ENCODE data around the gene TTPAL.

Gene TTPAL

GRCh38 chr20:44497761-44498160 lies 22.1 kb downstream of the TTPAL start:
- no peak for DNase-seq (ENCODE audit: low spot score)

GRCh38 chr20:44500221-44500620 lies 24.5 kb downstream of the TTPAL start:
- no peak for DNase-seq (ENCODE audit: low spot score)

DNA sequence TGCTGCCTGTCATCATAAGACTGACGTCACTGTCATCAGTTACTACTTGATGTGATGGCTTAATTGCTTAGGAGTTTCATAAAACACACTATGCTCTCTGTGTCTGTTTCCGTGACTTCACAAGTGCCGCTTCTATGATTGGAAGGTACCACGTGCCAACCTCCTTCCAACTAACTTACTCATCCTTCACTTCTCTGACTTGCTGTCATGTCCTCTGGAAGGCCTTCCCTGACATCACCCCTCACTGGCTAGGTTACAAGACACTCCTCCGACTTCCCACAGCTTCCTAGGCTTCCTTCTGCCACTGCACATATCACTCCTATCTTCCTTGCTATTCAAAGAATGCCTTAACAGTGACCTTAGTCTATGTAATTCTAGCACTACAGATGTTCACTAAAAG lies 25.8 kb downstream of the TTPAL start:
- DNase-seq (ENCODE audit: low spot score) = peak; percentile 74

DNA sequence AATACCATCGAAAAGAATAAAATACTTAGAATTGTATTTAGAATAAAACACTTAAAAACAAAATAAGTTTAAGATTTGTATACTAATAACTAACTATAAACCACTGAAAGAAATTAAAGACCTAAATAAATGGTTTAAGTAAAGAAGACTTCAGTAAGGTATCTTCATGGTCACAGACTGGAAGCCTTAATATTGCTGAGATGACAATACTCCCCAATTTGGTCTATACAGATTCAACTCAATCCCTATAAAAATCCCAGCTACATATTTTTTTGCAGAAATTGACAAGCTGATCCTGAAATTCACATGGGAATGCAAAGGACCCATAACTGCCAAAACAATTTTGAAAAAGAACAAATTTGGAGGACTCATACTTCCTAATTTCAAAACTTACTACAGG lies 27.3 kb downstream of the TTPAL start:
- no peak for DNase-seq (ENCODE audit: low spot score)

DNA sequence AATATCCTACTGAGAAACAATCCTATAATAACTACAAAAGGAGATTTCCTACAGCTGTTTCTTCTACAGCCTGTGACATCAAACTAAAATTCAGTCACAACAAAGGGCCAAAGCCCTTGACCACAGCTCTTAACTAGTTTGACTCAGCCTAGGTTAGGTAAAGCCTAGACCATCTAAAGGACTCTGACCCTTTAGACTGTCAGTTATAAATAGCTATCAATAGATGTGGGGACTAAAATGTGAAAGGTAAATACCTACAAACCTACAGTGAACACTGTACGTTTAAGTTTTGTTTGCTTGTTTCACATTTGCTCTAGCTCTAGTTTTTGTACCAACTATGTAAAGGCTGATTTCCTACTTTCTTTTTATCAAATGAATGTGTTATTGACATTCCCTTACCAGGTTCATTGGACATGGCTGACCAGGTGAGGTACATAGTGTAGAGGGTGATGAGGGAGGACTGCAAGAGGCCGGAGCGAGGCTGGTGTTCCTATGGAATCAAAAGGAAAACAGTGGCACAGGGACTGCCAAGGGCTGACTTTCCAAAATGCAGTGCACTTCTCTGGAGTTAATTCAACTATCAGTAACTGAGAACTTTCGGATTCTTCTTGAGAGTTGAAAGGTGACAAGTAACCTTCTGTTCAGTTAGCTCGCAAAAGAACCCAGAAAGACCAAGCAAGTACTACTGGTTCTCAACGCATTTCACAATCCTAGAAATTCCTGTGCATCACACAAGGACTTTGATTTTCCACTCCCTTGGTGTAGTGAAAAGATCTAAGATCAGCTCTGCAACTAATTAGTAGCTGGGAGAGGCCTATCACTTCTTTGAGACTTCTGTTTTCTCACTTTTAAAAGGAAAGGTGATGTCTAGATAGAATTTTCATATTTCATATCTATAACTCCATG lies 29.0 kb downstream of the TTPAL start:
- no peak for DNase-seq (ENCODE audit: low spot score)

DNA sequence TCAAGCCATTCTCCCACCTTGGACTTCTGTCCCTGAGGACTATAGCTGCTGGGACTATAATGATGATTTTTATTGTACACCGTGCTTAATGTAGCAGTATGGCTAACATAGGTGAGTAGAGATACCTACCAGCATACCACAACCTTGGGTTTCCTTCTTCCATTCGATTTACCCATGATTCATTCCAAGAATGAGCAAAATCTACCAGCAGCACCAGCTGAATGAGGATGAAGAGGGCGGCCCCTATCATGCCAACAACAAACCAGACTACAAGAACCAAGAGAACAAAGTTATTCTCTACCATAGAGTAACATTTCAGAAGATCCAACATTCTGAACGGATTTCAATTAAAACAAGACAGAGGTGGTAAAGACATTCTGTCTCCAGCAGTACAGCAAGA lies 34.1 kb downstream of the TTPAL start:
- DNase-seq (ENCODE audit: low spot score) = no peak

DNA sequence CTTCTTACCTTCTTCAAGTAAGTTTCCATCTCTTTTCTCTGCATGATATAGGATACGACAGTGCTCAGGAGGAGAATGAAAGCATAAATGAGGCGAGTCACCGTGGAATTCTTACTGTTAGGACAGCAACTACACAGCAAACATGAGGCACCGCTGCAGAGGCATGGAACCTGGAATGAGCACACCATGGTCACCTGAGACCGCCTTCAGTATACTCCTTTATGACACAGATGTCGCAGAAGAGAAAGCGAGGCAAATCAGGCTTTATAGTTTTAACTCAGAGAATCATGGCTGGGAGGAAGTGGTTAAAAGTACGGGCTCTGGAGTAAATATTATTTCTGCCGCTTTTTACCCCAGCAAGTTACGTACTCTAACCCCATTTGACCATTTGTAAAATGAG lies 38.2 kb downstream of the TTPAL start:
- no peak for DNase-seq (ENCODE audit: low spot score)

DNA sequence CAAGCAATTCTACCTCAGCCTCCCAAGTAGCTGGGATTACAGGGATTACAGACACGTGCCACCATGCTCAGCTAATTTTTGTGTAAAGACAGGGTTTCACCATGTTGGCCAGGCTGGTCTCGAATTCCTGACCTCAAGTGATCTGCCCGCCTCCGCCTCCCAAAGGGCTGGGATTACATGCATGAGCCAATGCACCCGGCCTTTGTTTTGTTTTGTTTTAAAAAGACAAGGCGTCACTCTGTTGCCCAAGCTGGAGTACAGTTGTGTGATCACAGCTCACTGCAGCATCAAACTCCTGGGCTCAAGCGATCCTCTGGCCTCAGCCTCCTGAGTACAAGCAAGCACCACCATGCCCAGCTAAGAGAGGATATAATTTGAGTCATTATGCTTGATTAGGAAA lies 40.8 kb downstream of the TTPAL start:
- DNase-seq (ENCODE audit: low spot score) = no peak

DNA sequence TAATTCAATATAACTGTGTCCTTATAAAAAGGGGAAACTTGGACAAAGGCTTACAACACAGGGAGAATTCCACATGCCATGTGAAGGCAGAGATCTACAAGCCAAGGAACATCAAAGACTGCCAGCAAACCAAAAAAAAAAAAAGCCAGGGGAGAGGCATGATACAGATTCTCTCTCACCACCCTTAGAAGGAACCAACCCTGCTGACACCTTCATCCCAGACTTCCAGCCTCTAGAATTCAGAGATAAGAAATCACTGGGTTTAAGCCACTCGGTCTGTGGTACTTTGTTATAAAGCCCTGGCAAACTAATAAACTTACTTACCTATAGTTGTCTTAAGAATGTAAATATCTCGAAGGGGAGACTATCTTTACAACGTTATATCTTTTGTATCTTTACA lies 41.8 kb downstream of the TTPAL start:
- DNase-seq (ENCODE audit: low spot score) = no peak

DNA sequence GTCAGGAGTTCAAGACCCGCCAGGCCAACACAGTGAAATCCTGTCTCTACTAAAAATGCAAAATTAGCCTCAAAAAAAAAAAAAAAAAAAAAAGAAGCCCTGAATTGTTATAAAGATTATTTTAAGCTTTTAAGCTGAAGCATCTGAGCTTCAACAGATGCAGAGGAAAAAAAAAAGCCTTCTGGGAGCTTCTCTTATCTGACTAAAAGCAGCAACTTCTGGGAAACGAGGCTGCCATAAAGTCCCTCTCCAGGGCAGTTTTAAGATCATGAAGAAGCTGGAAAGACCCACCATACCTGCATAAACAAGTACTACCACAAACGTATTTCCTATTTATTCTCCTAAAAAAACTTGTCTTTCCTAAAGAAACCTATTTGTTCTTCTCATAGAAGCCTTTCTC lies 42.6 kb downstream of the TTPAL start:
- no peak for DNase-seq (ENCODE audit: low spot score)

- no peak for DNase-seq (ENCODE audit: low spot score)
Observed at GRCh38 chr20:44520881-44521280, 45.2 kb downstream of the TTPAL start.

DNA sequence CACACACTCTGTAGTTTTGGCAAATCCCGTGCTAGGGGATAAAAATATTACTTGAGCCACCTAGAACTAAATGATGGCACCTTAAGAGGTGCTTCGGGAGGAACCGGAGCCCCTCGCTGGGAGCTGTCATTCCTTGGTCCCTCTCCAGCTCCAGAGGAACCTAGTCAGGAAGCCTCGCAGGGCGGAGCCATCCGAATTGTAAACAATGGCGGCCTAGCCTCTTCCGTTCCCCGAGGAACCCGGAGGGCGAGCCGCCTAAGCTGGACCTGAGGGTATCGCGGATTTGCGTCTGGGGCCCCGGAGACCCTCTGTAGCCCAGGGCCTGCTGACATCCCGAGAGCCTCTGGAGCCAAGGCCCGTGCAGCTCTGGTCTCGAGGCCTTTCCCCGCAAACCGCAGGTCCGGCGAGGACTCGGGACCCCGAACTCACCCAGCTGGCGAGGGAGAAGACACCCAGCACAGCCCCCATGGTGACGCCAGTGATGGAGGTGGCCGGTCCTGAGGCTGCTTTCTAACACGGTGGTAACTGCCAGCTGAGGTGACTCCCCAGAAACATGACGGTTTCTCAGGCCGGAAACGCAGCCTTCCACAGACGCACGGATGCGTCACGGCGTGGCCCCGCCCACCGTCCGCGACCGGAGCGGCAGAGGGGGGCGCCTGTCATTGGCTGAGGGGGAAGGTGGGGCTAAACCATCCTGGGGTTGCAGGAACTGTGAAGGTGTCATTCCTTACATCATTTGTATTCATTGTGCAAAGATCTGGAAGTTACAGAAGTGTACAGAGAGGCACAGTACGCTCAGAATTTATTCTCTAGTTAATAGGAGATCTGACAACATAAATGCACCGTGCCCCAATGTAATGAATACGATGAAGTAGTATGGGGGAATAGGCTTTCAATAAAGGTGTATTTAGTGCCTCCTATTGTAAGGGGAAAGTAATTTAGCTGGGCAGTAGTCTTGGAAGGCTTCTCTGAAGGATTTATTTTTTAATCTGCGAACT lies 46.1 kb downstream of the TTPAL start, which contains the start of gene SERINC3:
SERINC3 (minus strand) TSS at position 587 of the 998 bp plus-strand sequence; CDS start at position 468, 119 bp downstream.
- DNase-seq (ENCODE audit: low spot score) = peak; percentile 94

GRCh38 chr20:44522841-44523240 lies 47.2 kb downstream of the TTPAL start:
- DNase-seq (ENCODE audit: low spot score) = no peak

DNA sequence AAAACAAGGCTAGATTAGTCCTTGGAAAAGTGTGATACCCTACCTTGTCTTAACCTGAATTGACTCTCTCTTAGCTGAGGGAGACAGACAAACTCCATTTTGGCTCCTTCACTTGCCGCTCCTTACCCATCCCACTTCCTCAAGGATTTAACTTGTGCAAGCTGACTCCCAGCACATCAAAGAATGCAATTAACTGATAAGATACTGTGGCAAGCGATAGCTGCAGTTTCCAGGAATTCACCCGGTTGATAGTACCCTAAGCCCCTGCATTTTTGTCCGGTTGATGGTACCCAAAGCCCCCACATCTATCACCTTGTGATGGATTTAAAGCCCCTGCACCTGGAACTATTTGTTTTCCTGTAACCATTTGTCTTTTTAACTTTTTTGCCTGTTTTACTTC lies 48.1 kb downstream of the TTPAL start:
- DNase-seq (ENCODE audit: low spot score) = no peak

- DNase-seq (ENCODE audit: low spot score) = no peak
Observed at GRCh38 chr20:44526129-44526528, 50.5 kb downstream of the TTPAL start.

GRCh38 chr20:44527716-44528199 lies 52.1 kb downstream of the TTPAL start:
- DNase-seq (ENCODE audit: low spot score) = no peak

DNA sequence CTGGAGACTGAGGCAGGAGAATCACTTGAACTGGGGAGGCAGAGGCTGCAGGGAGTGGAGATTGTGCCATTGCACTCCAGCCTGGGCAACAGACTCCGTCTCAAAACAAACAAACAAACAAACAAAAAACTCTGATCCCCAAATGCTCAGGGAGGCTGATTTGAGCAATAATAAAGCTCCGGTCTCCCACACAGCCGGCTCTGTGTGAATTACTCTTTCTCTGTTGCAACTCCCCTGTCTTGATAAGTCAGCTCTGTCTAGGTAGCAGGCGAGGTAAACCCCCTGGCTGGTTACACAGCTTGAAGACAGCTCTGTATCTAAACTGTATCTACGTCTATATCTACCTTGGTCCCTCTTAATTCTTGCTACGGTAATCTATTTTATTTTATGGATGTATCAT lies 52.6 kb downstream of the TTPAL start:
- DNase-seq (ENCODE audit: low spot score) = no peak

GRCh38 chr20:44532259-44532980 lies 56.7 kb downstream of the TTPAL start:
- no peak for DNase-seq (ENCODE audit: low spot score)

DNA sequence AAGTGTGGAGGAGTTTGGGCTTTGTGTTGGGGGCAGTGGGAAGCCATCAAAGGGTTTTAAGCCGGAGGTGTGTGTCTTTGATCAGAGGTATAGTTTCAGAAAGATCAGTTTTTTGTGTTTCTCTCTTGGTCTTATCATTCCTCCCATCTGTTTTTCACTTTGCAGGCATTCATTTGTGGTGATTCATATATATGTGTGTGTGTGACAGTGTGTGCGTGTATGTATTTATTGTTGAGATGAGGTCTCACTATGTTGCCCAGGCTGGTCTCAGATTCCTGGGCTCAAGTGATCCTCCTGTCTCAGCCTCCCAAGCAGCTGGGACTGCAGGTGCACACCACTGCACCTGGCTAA lies 57.3 kb downstream of the TTPAL start:
- DNase-seq (ENCODE audit: low spot score) = peak; percentile 32

DNA sequence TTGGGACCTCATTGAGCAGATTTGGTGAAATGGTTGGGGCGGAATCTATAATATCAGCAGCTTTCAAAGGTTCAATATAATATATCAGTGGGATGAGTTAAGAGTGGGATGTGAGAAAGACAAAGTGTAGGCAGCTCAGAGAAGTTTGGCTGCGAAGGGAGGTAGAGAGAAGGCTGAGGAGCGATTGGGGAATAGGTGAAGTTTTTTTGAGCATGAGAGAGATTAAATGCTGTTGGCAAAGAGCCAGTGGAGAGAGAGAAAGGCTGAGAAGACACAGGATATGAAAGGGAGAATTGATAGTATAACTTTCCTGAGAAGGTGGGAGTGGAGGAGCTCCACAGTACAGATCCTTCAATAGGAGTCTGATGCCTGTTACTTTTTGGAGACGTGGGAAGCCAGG lies 58.3 kb downstream of the TTPAL start:
- DNase-seq (ENCODE audit: low spot score) = no peak

- DNase-seq (ENCODE audit: low spot score) = no peak
Observed at GRCh38 chr20:44536175-44536574, 60.5 kb downstream of the TTPAL start.

- DNase-seq (ENCODE audit: low spot score) = no peak
Observed at GRCh38 chr20:44537993-44538392, 62.3 kb downstream of the TTPAL start.

All from hepatic stellate cell (primary cell).